Mesenchymal stem cell (in vitro differentiated cells and primary cell): ENCODE measurements around the gene FILIP1L.

ENCODE experiments used
- DNase-seq: peaks from one replicate; pipeline ENCODE4 v3.0.0-alpha.2; 2013
- H2AFZ ChIP-seq: one replicate; pipeline ENCODE4 v1.6.1; 2013; ENCODE audit warnings: low read depth, mild to moderate bottlenecking, control low read depth, inconsistent platforms, low read length, moderate library complexity
- H2AK5ac ChIP-seq: 2 replicates; pipeline ENCODE4 v1.6.1; 2013; ENCODE audit warnings: low read length, moderate library complexity, mild to moderate bottlenecking, inconsistent platforms; ENCODE audit not compliant: severe bottlenecking
- H2BK120ac ChIP-seq: one replicate; pipeline ENCODE4 v1.6.1; 2013; ENCODE audit warnings: low read depth, mild to moderate bottlenecking, inconsistent platforms, low read length, moderate library complexity
- H2BK12ac ChIP-seq, 2 experiments: one replicate each; pipeline ENCODE4 v1.6.1; 2013; ENCODE audit warnings: inconsistent platforms in 2 of 2, low read length in 2 of 2, mild to moderate bottlenecking in 2 of 2, moderate library complexity in 2 of 2, control low read depth in 1 of 2
- H2BK15ac ChIP-seq: one replicate; pipeline ENCODE4 v1.6.1; 2013; ENCODE audit warnings: mild to moderate bottlenecking, low read depth, inconsistent platforms; ENCODE audit not compliant: poor library complexity, severe bottlenecking
- H2BK5ac ChIP-seq: 2 replicates; pipeline ENCODE4 v1.6.1; 2013; ENCODE audit warnings: low read depth, mild to moderate bottlenecking, low read length, control low read depth, inconsistent platforms; ENCODE audit not compliant: poor library complexity, severe bottlenecking
- H3K14ac ChIP-seq, 2 experiments: one replicate each; pipeline ENCODE4 v1.6.1; 2013; ENCODE audit warnings: inconsistent platforms in 2 of 2, low read length in 2 of 2, control low read depth in 1 of 2, mild to moderate bottlenecking in 1 of 2, moderate library complexity in 1 of 2
- H3K18ac ChIP-seq, 2 experiments: one replicate each; pipeline ENCODE4 v1.6.1; 2013; ENCODE audit warnings: inconsistent platforms in 2 of 2, low read length in 2 of 2, control low read depth in 1 of 2, low read depth in 1 of 2, mild to moderate bottlenecking in 1 of 2
- H3K23ac ChIP-seq, 2 experiments: one replicate each; pipeline ENCODE4 v1.6.1; 2013; ENCODE audit warnings: inconsistent platforms in 2 of 2, low read length in 2 of 2, mild to moderate bottlenecking in 2 of 2, moderate library complexity in 2 of 2, control low read depth in 1 of 2
- H3K27ac ChIP-seq: 2 replicates; pipeline ENCODE4 v1.5.1; 2013; ENCODE audit warnings: mild to moderate bottlenecking, moderate library complexity, low read length, control low read depth, inconsistent platforms; ENCODE audit not compliant: poor library complexity, severe bottlenecking
- H3K27me3 ChIP-seq, 2 experiments: 2 replicates each; pipeline versions ENCODE4 v1.6.1 to v1.7.0; 2013; ENCODE audit warnings: low read length in 2 of 2, mild to moderate bottlenecking in 2 of 2, moderate library complexity in 2 of 2, control low read depth in 1 of 2, inconsistent platforms in 1 of 2; ENCODE audit not compliant: control insufficient read depth in 1 of 2, insufficient read depth in 1 of 2
- H3K36me3 ChIP-seq, 2 experiments: 2 replicates each; pipeline versions ENCODE4 v1.6.1 to v1.7.0; 2013; ENCODE audit warnings: low read length in 2 of 2, control low read depth in 1 of 2, inconsistent platforms in 1 of 2, low read depth in 1 of 2, mild to moderate bottlenecking in 1 of 2; ENCODE audit not compliant: insufficient read depth in 2 of 2, control insufficient read depth in 1 of 2
- H3K4ac ChIP-seq, 2 experiments: one replicate each; pipeline ENCODE4 v1.6.1; 2013; ENCODE audit warnings: inconsistent platforms in 2 of 2, low read length in 2 of 2, mild to moderate bottlenecking in 2 of 2, moderate library complexity in 2 of 2, control low read depth in 1 of 2, low read depth in 1 of 2
- H3K4me1 ChIP-seq: 2 replicates; pipeline ENCODE4 v1.6.1; 2013; ENCODE audit warnings: low read depth, low read length, control low read depth; ENCODE audit not compliant: control insufficient read depth, insufficient read depth
- H3K4me2 ChIP-seq: 2 replicates; pipeline ENCODE4 v1.6.1; 2013; ENCODE audit warnings: low read length, mild to moderate bottlenecking, inconsistent platforms; ENCODE audit not compliant: poor library complexity, severe bottlenecking
- H3K4me3 ChIP-seq, 2 experiments: 2 replicates each; pipeline versions ENCODE4 v1.5.1 to v1.7.0; 2013; ENCODE audit warnings: low read length in 2 of 2, mild to moderate bottlenecking in 2 of 2, control low read depth in 1 of 2, low read depth in 1 of 2; ENCODE audit not compliant: insufficient read depth in 1 of 2
- H3K79me1 ChIP-seq: replicated peaks from 2 replicates; pipeline ENCODE4 v1.6.1; 2013; ENCODE audit warnings: mild to moderate bottlenecking, control low read depth, low read length, inconsistent platforms; ENCODE audit not compliant: poor library complexity, severe bottlenecking
- H3K9ac ChIP-seq: 2 replicates; pipeline ENCODE4 v1.7.0; 2013; ENCODE audit warnings: mild to moderate bottlenecking, low read length, moderate library complexity
- H3K9me3 ChIP-seq: 2 replicates; pipeline ENCODE4 v1.7.0; 2013; ENCODE audit warnings: mild to moderate bottlenecking, low read length; ENCODE audit not compliant: control insufficient read depth
- H4K8ac ChIP-seq: one replicate; pipeline ENCODE4 v1.6.1; 2013; ENCODE audit warnings: inconsistent platforms, mild to moderate bottlenecking, low read length, moderate library complexity
- H4K91ac ChIP-seq: one replicate; pipeline ENCODE4 v1.6.1; 2013; ENCODE audit warnings: mild to moderate bottlenecking, low read length, inconsistent platforms
- WGBS: methylation state at CpG from one replicate; pipeline ENCODE4 v1.1.7; 2013; ENCODE audit warnings: mixed read lengths; 5-methylcytosine and 5-hydroxymethylcytosine counted together

Gene FILIP1L

DNA sequence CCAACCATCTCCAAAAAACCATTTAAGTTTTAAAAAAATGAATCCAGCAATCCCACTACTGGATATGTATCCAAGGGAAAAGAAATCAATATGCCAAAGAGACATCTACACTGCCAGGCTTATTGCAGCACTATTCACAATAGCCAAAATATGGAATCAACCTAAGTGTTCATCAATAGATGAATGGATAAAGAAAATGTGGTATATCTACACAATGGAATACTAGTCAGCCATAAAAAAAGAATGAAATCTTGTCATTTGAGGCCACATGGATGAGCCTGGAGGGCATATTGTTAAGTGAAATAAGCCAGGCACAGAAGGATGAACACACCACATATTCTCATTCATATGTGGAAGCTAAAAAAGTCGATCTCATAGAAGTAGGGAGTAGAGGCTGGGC is 136.1 kb downstream of the FILIP1L start:
- DNase-seq: no peak
- Histone ChIP-seq H3K9ac (no peak overlapping the region), H3K9me3 (no peaks in the 10 kb centered on the region), H3K4me1 (no peaks in the 10 kb centered on the region), H3K23ac (no peak overlapping the region), H3K27ac (no peak overlapping the region), H2BK120ac (no peak overlapping the region), H4K91ac (no peak overlapping the region), H3K79me1 (peaks cover 3% of the 10 kb centered on the region), H3K14ac (no peak overlapping the region), H3K18ac (no peak overlapping the region), H3K36me3 (no peaks in the 10 kb centered on the region), H3K4ac (no peak overlapping the region), H4K8ac (no peak overlapping the region), H3K4me2 (no peak overlapping the region), H2BK5ac (no peak overlapping the region), H2AFZ (no peak overlapping the region), H3K4me3 (no peak overlapping the region), H2BK12ac (no peak overlapping the region), H2BK15ac (no peak overlapping the region), H2AK5ac (no peak overlapping the region), H3K27me3 (no peaks in the 10 kb centered on the region)
- WGBS: 100% methylated on average over 1 of the region's 1 CpG

DNA sequence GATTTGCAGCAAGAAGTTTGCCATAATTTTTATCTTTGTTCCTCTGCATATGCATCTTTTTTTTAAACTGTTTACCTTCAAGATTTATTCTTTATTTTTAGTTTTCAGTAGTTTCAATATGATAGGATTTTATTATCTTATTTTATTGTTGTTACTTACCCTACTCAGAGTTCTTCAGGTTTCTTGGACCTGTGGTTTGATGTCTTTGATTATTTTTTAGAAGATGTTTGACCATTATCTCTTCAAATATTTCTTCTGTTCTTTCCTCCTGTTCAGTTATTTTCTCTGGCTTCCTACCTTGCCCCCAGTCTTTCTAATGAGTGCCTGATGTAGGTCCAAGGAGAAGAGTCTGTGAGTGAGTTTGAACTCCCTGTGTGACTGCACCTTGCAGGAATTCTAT is 137.7 kb downstream of the FILIP1L start:
- no peaks in the 10 kb centered on the region for H3K27me3 ChIP-seq
- H2BK12ac ChIP-seq: no peak overlapping the region
- no peaks in the 10 kb centered on the region for H3K4me1 ChIP-seq
- no peak overlapping the region for H4K91ac ChIP-seq
- H2BK5ac ChIP-seq: no peak overlapping the region
- H2AK5ac ChIP-seq: no peak overlapping the region
- H3K9me3 ChIP-seq: no peaks in the 10 kb centered on the region
- no peak overlapping the region for H3K18ac ChIP-seq
- no peak for DNase-seq
- no peak overlapping the region for H2BK15ac ChIP-seq
- H3K79me1 ChIP-seq: peaks cover 5% of the 10 kb centered on the region
- H3K36me3 ChIP-seq: no peaks in the 10 kb centered on the region
- H4K8ac ChIP-seq: no peak overlapping the region
- H3K23ac ChIP-seq: no peak overlapping the region
- H3K4ac ChIP-seq: no peak overlapping the region
- no peak overlapping the region for H3K4me2 ChIP-seq
- H3K14ac ChIP-seq: no peak overlapping the region
- H3K4me3 ChIP-seq: no peak overlapping the region
- H3K27ac ChIP-seq: no peak overlapping the region
- H3K9ac ChIP-seq: no peak overlapping the region
- H2AFZ ChIP-seq: no peak overlapping the region
- H2BK120ac ChIP-seq: no peak overlapping the region

DNA sequence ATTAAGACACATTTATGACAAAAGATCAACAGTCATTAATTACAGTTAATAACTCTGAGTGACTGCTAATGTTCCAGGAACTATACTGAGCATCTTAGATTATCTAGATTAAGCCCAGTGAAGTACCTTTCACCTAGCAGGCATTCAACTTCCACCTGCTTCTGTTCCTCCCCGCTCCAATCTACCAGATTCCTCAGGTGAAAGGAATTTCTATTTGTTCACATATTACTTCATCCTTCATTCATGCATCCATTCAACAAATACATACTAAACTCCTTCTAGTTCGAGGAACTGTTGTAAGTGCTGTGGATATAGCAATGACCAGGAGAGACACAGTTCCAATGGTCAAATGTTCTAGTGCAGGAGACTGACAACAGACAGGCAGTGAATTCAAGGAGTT is 139.3 kb downstream of the FILIP1L start:
- Histone ChIP-seq H3K4me2 (no peak overlapping the region), H3K18ac (no peak overlapping the region), H2BK15ac (no peak overlapping the region), H4K91ac (no peak overlapping the region), H2BK12ac (no peak overlapping the region), H3K4ac (no peak overlapping the region), H3K36me3 (no peaks in the 10 kb centered on the region), H3K4me1 (no peaks in the 10 kb centered on the region), H3K27ac (no peak overlapping the region), H2AFZ (no peak overlapping the region), H3K9me3 (no peaks in the 10 kb centered on the region), H3K23ac (no peak overlapping the region), H2BK5ac (no peak overlapping the region), H3K27me3 (no peaks in the 10 kb centered on the region), H3K14ac (no peak overlapping the region), H3K79me1 (peaks cover 2% of the 10 kb centered on the region), H2BK120ac (no peak overlapping the region), H3K4me3 (no peak overlapping the region), H3K9ac (no peak overlapping the region), H2AK5ac (no peak overlapping the region), H4K8ac (no peak overlapping the region)
- WGBS: 94% methylated on average over 2 of the region's 2 CpGs
- no peak for DNase-seq

DNA sequence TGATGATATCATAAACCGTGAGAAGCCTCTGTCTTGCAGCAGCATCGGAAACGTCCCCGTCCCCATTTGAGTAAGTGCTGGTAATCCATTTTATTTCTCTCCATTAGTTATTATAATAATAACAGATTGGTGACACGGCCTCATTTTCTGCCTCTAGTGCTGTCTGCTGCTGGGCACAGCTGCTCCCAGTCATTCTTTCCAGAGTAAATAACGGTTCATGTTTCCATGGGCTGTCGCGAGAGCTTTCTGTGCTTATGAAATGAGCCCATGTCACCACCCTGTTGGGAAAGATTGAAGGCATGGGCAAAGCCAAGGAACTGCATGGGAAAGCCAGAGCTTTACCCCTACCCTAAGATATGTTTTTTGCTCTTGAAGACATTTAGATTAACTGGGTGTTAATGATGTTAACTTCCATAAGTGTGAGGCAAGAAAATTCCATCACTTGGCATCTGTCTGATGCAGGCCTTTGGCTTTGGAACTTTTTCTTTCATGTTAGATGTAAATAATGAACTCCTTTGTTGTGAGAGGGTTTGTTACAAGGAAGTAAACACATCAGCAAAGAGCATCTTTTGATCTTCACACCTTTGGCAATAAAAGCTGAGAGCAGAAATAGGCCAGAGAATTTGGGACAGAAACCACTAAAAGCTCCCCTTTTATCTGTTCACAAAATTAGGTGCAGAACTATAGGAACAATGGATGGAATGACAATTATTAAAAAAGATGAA is 141.8 kb downstream of the FILIP1L start:
- H3K4ac ChIP-seq: no peak overlapping the region
- H2BK12ac ChIP-seq: no peak overlapping the region
- no peaks in the 10 kb centered on the region for H3K9me3 ChIP-seq
- no peak overlapping the region for H2BK15ac ChIP-seq
- peaks cover 2% of the 10 kb centered on the region for H3K79me1 ChIP-seq
- no peak overlapping the region for H3K9ac ChIP-seq
- H3K14ac ChIP-seq: no peak overlapping the region
- no peak overlapping the region for H2AK5ac ChIP-seq
- no peak overlapping the region for H2BK120ac ChIP-seq
- H3K4me2 ChIP-seq: no peak overlapping the region
- WGBS: 95% methylated on average over 6 of the region's 8 CpGs
- H3K36me3 ChIP-seq: no peaks in the 10 kb centered on the region
- no peak overlapping the region for H3K27ac ChIP-seq
- H4K91ac ChIP-seq: no peak overlapping the region
- no peak overlapping the region for H3K23ac ChIP-seq
- H3K4me3 ChIP-seq: no peak overlapping the region
- no peaks in the 10 kb centered on the region for H3K27me3 ChIP-seq
- no peak overlapping the region for H3K18ac ChIP-seq
- H2BK5ac ChIP-seq: no peak overlapping the region
- H2AFZ ChIP-seq: no peak overlapping the region
- no peaks in the 10 kb centered on the region for H3K4me1 ChIP-seq
- DNase-seq: no peak
- H4K8ac ChIP-seq: no peak overlapping the region
